GM18498 (cell line): ENCODE data around the gene F5.
A peak's percentile ranks its signal among the peaks of the same experiment; 100 is the strongest.
"Not testable (repeated sequence)": the region's sequence is repeated elsewhere in the genome, so short reads cannot be mapped to it uniquely, and the experiment has no call there.

Experiments
- ATAC-seq: cut with Tn5 transposase; IDR thresholded peaks from one replicate; pipeline ENCODE4 v1.9.1; 2021; ENCODE audit warnings: mild to moderate bottlenecking, moderate library complexity; ENCODE audit not compliant: unreplicated experiment

The F5 gene

DNA sequence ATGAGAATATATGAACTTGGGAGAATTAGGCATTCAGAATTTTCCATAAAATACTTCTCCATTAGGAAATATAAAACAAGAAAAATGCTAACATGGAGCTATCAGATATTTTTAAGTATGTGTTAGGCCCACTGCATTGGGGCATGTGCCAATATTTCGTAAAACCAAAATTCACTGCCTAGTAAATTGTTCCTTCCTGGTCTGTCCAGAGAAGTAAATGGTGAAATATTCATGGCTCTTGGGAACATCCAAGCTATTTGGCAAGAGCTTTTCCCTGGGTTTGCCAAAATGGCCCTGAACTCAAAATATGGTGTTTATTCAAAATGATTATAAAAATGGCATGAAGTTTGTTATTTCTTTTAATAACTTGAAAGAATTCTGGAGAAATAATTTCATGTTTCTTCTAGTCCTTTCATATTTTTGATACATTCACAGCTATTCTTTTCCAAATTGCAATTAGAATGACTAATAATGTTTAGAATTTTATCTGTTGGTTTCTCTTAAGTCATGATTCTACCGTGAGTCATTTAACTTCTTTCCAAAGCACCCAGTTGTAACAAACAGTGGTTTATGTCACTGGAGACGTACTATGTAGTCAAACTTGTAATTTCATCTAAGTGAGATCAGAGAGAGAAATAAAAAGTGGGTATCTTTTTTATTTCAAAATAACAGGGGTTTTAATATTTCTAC is 74.8 kb downstream of the F5 start:
- ATAC-seq: no peak

DNA sequence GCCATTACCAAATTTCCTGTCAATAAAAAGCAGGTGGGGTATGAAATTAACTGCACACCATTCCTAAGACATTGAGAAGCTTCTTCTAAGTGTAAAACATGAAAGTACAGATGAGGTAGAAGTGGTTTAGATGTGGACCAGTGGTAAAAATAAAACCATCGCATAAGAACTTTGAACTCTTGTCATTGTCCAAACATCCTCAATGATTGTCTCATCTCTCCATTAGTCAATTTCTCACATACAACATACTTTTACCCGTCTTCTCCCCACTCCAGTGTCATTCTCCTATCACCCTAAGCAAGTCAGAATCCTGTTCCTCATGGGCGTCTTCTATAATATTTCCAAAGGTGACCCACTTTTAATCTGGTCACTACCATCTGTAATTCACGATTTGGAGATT is 76.2 kb downstream of the F5 start:
- no peak for ATAC-seq

DNA sequence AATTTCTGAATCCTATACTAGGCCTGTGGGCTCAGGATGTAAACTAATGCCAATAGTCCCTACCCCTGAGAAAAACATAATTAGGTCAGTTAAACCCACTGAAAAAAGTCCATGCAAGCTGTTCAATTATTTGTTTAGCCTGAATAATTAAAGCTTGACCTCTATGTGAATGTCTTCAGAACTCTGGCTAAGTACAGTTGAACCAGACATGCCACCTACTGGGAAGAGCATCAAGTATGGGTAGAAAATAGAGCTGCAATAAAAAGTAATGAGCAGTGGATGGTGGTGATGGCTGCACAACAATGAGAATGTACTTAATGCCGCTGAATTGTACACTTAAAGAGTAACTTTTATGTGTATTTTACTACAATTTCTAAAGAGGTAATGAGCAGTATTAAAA is 76.9 kb downstream of the F5 start:
- ATAC-seq: no peak

DNA sequence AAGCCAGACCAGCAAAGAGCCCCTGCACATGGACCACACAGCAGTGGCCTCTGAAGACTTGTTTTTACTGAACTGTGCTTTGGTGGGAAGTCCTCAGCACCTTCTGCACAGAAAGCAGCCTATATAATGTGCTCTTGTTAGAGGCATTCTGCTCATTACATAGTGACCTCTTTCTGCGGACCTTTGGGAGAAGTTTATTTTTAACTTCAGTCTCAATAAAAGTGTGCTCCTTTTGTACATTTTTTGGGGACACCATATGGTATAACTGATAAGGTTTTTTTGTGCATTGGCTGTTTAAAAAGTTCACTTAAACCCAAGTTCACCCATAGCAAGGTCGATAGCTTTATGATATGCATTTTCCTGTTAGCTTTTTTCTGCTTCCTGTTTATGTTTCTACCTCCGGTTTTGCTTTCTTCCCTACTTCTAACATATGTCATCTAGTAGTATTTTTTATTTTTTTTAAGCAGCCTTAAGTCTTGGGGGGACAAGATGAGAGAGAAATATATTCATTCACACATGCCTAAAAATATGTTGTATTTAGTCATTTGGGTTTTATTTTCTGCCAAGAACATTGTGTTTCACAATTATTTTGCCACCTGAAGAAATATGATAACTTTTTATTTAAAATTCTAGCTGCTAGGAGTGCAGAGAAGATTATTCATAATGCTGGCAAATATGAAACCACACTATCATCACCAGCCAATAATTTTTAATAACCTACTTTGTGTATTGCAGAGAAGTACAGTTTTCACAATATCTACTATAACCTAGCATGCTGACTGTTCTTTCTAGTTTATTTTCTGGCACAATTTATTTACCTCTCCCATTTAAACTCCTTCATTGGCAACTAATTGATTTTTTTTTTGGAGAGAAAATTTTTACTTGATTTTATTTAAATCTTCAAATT is 77.6 kb downstream of the F5 start:
- no peak for ATAC-seq

DNA sequence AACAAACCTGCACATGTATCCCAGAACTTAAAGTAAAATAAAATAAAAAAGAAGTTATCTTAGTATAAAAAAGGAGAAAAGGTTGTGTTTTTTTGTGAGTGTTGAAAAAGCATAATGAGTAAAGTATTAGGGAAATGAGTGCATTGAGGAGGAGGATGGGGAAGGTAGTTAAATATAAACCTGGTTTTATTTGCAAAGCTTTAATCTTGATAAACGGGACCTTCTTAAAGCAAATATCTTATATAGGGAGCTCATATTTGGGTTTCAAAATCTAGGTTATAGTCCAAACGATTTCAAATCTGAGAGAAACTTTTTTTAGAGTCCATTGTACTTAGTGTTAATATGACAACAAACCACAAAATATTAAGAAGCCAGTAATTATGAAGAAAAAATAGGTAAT is 78.9 kb downstream of the F5 start:
- ATAC-seq: no peak

DNA sequence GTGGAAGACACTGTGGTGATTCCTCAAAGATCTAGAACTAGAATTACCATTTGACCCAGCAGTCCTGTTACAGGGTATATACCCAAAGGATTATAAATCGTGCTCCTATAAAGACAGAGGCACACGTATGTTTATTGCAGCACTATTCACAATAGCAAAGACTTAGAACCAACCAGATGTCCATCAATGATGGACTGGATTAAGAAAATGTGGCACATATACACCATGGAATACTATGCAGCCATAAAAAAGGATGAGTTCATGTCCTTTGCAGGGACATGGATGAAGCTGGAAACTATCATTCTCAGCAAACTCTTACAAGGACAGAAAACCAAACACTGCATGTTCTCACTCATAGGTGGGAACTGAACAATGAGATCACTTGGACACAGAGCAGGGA is 82.7 kb downstream of the F5 start:
- ATAC-seq: not testable (repeated sequence)

DNA sequence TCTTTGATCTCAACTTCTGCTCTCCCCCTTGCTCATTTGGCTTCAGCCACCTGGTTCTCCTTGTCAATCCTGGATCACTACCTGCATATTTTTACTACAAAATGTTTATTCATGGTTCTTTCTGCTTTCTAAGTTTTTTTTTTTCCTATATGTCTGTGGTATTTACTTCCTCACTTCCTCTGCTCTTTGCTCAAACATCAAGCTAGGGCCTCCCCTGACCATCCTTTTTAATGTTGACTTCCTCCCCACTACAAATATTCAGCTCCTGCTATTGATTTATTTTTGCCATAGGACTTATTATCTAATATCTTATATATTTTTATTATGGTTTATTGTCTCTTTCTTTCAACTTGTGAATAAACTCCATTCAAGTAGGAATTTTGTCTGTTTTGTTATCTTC is 86.5 kb downstream of the F5 start:
- ATAC-seq: no peak

DNA sequence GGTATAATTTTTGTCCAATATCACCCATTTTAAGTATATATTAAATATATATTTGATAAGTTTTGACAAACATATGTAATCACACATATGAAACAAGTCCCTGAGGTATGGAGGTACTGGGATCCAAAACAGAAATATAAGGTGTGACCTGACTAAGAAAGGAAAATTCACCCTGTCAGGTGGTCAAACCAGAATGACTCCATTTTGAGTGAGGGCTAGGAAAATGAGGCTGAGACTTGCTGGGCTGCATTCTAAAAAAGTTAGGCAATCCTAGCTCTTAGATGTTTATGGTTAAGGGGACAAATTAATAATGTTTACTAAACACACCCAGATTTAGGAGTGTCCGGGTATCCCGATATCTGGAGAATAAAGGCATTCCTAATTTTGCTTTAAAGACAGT is 89.0 kb downstream of the F5 start:
- no peak for ATAC-seq

DNA sequence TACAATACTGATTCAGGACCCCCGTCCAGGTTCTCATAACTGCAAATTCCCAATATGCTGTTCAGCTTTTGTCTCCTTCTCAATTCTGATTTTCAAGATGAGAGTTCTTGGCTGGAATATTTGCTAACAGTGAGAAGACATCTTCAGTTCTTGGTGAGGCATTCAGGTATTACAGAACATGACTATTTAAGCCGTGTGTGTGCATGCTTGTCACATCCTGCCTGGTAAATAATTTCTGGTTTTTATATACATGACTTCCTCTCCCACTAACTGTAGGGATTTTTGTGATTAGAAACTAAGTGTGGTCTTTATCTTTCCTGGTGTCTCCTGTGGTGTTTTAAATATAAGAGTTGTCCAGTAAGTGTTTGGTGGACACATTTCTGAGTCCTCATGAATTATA is 90.4 kb downstream of the F5 start:
- ATAC-seq: no peak

DNA sequence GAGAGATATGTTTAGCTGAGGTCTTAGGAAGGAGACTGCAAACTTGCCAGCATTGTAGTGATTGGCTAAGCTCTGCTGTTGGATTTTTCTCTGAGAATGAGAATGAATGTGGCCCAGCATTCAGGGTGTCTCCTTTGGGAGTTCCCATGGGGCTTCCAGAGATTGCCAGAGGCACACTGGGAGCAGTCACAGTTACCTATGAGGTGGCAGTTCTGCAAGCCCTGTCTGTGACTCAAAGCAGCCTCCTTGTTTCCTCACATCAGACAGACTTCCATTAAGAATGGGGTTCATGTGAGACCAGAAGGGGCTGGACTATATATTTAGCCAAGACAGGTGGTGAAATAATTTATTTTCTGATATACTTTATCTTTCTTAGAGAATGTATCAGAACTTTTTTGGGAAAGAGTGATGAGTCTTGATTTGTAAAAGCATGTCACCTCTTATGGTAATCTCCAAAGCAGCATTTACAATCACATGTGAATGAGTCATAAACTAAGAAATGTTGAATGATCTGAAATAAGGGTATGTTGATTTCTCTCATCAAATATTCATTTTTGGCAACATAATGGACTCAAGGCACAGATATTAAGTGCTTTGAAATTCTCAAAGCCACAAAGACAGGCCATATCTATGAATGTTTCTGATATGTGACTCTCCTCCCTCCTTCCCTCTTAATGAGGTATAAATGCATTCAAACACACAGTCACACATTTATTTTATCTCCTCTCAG is 91.1 kb downstream of the F5 start:
- no peak for ATAC-seq

DNA sequence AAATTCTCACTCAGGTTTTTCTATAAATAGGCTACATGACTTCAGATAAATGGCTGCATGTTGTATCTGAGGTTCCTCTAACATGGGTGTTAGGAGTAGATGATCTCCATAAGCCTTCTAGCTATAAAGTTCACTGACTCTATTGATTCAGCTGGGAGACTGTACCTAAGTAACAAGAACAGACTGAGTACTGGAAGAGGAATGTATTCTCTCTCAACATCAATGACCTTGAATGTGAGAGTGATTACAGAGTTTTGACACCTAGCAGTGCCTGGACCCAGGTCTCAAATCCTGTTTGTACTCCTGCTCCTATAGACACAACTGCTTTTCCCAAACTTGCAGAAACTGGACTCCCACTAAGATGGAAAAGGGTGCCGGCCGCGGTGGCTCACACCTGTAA is 91.9 kb downstream of the F5 start:
- ATAC-seq: no peak

DNA sequence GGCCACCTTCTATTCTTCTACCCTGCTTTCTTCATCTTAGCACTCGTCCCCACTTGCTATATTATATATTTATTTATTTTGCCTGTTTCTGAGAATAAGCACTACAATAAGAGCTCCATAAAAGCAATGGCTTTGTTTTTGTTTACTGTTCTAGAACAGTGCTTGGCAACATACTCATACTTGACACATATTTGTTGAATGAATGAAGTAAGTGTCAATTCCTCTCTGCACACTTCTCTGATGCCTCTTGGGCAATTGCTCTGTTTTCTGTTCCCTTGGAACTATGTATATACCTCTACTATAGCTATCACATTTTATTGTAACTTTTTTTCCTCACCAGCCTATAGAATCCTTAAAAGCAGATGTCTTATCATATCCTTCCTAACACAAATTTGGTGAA is 93.0 kb downstream of the F5 start:
- ATAC-seq: no peak

DNA sequence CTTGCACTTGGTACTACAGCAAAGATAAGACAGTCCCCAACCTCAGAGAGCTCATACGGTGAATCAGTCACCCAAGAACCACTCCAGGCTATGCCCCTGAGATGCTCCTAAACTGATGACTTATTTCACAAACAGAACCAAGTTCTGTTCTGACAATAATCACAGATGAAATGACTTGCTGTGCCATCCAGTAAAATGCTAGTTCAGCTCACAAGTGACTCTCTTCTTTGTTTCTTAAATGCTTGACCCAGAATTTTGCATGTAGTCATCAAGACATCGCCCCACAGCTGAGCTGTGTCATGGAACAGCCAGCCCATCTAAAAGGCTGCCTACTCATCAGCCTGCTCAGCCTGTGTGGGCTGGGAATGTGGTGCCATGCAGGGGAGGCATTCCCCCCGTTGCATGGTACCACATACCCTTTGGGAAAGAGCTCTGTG is 94.4 kb downstream of the F5 start:
- peak; percentile 60 for ATAC-seq

DNA sequence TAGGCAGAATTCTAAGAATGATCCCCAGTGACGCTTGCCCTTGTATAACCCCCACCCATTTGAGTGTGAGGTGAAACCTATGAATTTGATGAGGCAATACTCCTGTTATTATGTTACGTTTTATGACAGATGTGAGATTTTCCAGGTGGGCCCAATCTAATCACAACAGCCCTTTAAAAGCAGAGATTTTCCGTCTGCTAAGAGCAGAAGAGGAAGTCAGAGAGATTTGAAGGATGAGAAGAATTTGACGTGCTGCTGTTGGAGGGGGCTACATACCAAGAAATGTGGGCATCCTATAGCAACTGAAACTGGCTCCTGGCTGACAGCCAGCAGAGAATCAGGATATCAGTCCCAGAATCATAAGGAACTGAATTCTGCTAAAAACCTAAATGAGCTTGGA is 98.1 kb downstream of the F5 start:
- no peak for ATAC-seq

DNA sequence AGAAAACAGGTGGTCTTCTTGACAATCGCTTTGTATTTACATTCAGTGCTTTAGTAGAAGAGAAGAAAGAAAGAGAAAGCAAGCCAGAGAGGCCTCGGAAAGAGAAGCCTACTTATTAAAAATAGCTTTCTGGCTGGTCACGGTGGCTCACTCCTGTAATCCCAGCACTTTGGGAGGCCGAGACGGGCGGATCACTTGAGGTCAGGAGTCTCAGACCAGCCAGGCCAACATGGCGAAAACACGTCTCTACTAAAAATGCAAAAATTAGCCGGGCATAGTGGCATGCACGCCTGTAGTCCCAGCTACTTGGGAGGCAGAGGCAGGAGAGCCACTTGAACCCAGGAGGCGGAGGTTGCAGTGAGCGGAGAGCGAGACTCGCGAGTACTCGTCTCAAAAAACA is 98.7 kb downstream of the F5 start:
- no peak for ATAC-seq

DNA sequence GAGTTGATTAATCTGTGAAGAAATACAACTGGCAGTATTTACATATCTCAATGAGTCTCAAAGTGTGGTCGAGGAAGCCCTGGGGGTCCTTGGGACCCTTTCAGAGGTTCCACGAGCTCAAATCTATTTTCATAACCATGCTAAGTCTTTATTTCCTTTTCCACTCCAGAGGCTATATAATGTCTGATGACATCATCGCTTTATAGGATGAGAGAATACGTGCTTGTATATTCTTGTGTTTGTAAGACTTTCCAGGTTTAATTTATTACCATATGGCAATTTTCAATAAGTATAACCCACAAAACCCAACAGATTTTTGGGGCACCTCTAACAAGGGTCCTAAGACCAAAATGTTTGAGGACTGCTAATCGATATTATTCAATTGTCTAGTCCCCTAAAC is 99.1 kb downstream of the F5 start:
- no peak for ATAC-seq

DNA sequence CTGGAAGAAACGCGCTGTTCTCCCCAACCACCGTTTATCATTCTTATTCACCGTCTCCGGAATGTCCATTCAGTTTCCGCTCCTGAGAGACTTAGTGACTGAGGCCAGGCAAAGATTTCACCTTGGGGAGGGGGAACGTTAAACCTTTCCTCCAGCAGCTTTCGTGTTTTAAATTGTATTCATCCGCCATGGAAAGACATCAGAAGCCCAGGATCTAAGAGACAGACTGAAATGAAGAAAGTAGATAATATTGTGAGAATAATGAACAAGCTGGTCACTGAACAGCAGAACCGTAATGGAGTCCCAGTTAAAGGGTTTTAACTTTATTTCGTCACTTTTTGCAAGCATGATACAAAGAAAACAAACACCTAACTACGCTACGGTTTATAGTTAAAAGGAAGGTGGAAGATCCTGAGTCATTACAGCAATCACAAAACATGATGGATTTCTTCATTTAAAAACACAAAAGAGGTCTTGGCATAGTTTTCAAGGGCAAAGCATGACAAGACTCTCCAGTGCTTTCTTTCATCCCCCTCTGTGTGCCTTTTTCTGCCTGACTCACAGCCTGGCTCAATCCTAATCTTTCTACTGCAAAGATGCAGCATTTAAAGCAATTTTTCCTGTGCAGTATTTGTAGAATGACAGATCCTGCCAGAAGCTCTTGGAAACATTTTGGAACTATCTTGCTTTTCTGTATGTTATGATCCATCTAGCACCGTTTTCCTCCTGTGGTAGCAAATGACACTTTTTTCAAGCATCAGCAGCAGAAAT is 99.8 kb downstream of the F5 start:
- ATAC-seq: no peak

DNA sequence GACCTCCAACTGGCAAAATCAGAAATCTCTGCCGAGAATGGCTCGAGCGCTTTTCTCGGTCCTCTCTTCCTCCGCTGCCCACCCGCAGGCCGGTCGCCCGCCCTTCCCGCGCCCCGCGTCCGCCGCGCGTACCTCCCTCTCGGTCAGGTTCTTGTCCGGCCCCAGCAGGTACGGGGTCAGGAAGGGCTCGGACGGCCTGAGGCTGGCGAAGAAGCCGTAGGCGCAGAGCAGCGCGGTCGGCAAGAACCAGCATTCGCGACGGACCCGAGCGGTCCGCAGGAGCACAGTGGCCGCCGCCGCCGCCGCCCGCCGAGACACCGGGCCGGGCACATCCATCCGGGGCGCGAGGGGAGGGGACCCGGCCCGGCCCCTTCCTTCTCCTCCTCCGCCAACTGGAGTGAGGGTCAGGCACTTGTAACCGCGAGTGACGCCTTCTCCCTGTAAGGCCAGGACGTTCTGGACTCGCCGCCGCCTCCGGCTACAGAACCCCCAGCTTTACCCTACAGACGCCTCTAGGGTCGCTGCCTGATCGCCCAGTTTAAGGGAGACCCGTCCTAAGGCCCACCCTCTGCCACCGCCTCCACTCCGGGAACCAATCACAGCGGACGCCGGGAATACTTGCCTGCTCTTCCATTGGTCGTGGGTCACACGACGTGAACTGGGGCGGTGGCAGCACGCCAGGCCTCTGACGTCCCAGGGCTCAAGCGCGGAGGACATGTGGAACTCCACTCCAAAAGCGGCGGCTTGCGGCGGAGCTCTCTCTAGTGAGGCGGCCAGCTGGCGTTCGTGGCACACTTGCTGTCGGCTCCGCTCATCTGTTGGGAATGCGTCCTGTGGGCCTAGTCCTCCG is 100.6 kb downstream of the F5 start, which contains the start of gene SLC19A2:
Gene SLC19A2 (minus strand): TSS at position 514 of the 850 bp plus-strand sequence. CDS start 178 bp downstream, at position 336.
- peak; percentile 98 for ATAC-seq

DNA sequence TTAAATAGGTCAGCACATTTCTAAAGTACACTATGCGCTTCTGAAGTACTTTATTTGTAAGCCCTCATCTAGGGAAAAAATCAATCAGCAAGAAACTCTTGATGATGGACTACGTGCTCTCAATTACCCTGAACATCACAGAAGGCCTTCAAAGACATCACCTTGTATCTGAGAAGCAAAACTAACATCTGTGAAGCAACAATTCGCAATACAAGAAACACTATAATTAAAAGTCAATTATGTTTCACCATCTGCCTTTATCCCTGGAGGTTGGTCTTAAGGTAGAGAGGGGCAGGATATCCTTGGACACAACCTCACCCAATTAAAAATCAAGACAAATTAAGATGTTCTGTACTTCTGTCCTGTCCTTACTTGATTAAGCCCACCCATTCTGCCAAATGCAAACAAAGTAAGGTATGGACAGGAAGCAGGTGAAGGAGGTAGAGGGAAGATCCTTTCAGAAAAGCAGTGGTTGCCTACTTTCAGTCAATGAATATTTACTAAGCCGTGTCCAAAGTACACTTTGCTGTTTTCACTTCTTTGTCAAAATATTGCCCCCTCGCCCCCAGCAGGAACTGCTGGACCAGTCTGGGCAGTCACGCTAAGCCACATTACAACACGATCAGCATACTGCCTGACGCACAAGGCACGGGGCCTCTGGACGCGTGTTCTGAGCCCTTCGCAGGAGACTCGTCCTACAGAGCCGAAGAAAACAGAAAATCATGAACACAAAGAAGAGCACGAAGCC is 101.4 kb downstream of the F5 start:
- peak; percentile 24 for ATAC-seq
